Calu3 (cell line): ENCODE measurements around the gene IGF1R. TPM values are rescaled to one million over a fixed set of nuclear protein-coding genes. Genes with fewer than 3 reads are reported as not detected.
"Not testable (repeated sequence)": the region's sequence is repeated elsewhere in the genome, so short reads cannot be mapped to it uniquely, and the experiment has no call there.

Source experiments
- BruUV-seq: library from RNA; stranded (reverse); fragments of 400-500 nt; replicated peaks from 2 replicates; lab custom pipeline; 2021; lab: Mats Ljungman, UMichigan
- CTCF ChIA-PET: fragments of 300-600 bp; sonication (Branson Sonifier 250); formaldehyde crosslinking; loops from one replicate; lab custom pipeline; 2022; ENCODE audit warnings: antibody characterized with exemption; lab: Charles Lee
- DNase-seq: peaks from one replicate; pipeline ENCODE4 v3.0.0; 2022
- H3K27ac Mint-ChIP-seq: one replicate; pipeline ENCODE4 v1.8.0; 2022; ENCODE audit warnings: mixed read lengths; ENCODE audit not compliant: unreplicated experiment
- H3K27me3 Mint-ChIP-seq: one replicate; pipeline ENCODE4 v1.8.0; 2022; ENCODE audit warnings: mixed read lengths; ENCODE audit not compliant: unreplicated experiment
- H3K36me3 Mint-ChIP-seq: one replicate; pipeline ENCODE4 v1.8.0; 2022; ENCODE audit warnings: mild to moderate bottlenecking, moderate library complexity, mixed read lengths; ENCODE audit not compliant: insufficient read depth, unreplicated experiment
- H3K4me1 Mint-ChIP-seq: one replicate; pipeline ENCODE4 v1.8.0; 2022; ENCODE audit warnings: mild to moderate bottlenecking, low read depth, mixed read lengths; ENCODE audit not compliant: unreplicated experiment
- H3K4me3 Mint-ChIP-seq: one replicate; pipeline ENCODE4 v1.8.0; 2022; ENCODE audit warnings: mild to moderate bottlenecking, low read depth, moderate library complexity, mixed read lengths; ENCODE audit not compliant: unreplicated experiment
- H3K9me3 Mint-ChIP-seq: one replicate; pipeline ENCODE4 v1.8.0; 2022; ENCODE audit warnings: low read depth, mixed read lengths; ENCODE audit not compliant: unreplicated experiment
- CTCF ChIP-seq: fragments of 200-600 bp; IDR thresholded peaks from one replicate; pipeline ENCODE4 v1.8.0; 2022; ENCODE audit warnings: antibody characterized with exemption; ENCODE audit not compliant: unreplicated experiment
- intact Hi-C: fragments of 100-400 bp; cut with micrococcal nuclease; formaldehyde crosslinking; loops from one replicate; pipeline ENCODE4 v1.10.0; 2022; ENCODE audit not compliant: unreplicated experiment
- total RNA-seq: library from RNA; stranded (reverse); gene quantifications from 2 replicates; pipeline ENCODE4 v1.2.3, GENCODE V29; 2022

IGF1R gene
- total RNA-seq, 1 experiment from 2014 or later: 73.9 TPM

- no peaks in the 10 kb centered on the region for H3K36me3 Mint-ChIP-seq
- CTCF ChIA-PET: interaction anchor here (0.7 kb wide), 1 partner anchor 32 kb away, joined by 4 read pairs; no protein-coding TSS in a partner anchor
Observed at GRCh38 chr15:98614681-98615080, 33.7 kb upstream of the IGF1R start.

GRCh38 chr15:98616397-98616796, 31.9 kb upstream of the IGF1R start:
- Mint-ChIP-seq H3K4me1 (no peaks in the 10 kb centered on the region), H3K36me3 (no peaks in the 10 kb centered on the region), H3K4me3 (no peak overlapping the region), H3K9me3 (no peaks in the 10 kb centered on the region), H3K27me3 (peaks cover 58% of the 10 kb centered on the region), H3K27ac (no peak overlapping the region)
- CTCF ChIA-PET: no interaction called here
- TF ChIP-seq CTCF: no peak
- intact Hi-C loops: no loop called here
- BruUV-seq: no TSS peak
- DNase-seq: no peak

More at GRCh38 chr15:98614681-98615080, 33.7 kb upstream of the IGF1R start:
- H3K4me1 Mint-ChIP-seq: peaks cover 4% of the 10 kb centered on the region
- intact Hi-C loops: no loop called here
- peaks cover 50% of the 10 kb centered on the region for H3K27me3 Mint-ChIP-seq
- no peak for TF ChIP-seq CTCF
- no TSS peak for BruUV-seq
- DNase-seq: no peak
- no peaks in the 10 kb centered on the region for H3K9me3 Mint-ChIP-seq
- H3K4me3 Mint-ChIP-seq: no peak overlapping the region
- H3K27ac Mint-ChIP-seq: no peak overlapping the region

- Mint-ChIP-seq H3K9me3 (no peaks in the 10 kb centered on the region), H3K27me3 (peaks cover 64% of the 10 kb centered on the region), H3K4me3 (no peak overlapping the region), H3K27ac (no peak overlapping the region), H3K36me3 (no peaks in the 10 kb centered on the region), H3K4me1 (no peaks in the 10 kb centered on the region)
- no peak for DNase-seq
- no peak for TF ChIP-seq CTCF
- intact Hi-C loops: no loop called here
- CTCF ChIA-PET: no interaction called here
- no TSS peak for BruUV-seq
Observed at GRCh38 chr15:98617328-98617980, 30.9 kb upstream of the IGF1R start.

GRCh38 chr15:98618576-98618975, 29.8 kb upstream of the IGF1R start:
- CTCF ChIA-PET, H3K9me3 Mint-ChIP-seq, BruUV-seq, H3K4me1 Mint-ChIP-seq, intact Hi-C loops, DNase-seq, H3K36me3 Mint-ChIP-seq, H3K4me3 Mint-ChIP-seq, H3K27ac Mint-ChIP-seq: not testable (repeated sequence)
- H3K27me3 Mint-ChIP-seq: peaks cover 64% of the 10 kb centered on the region

GRCh38 chr15:98620020-98620419, 28.3 kb upstream of the IGF1R start:
- Mint-ChIP-seq H3K27ac (no peak overlapping the region), H3K36me3 (no peaks in the 10 kb centered on the region), H3K9me3 (no peaks in the 10 kb centered on the region), H3K4me1 (no peaks in the 10 kb centered on the region), H3K4me3 (no peak overlapping the region), H3K27me3 (peaks cover 78% of the 10 kb centered on the region)
- intact Hi-C loops: no loop called here
- DNase-seq: no peak
- CTCF ChIA-PET: no interaction called here
- no TSS peak for BruUV-seq
- TF ChIP-seq CTCF: no peak
